ENCODE results near the gene SLC25A20.

Gene SLC25A20

DNA sequence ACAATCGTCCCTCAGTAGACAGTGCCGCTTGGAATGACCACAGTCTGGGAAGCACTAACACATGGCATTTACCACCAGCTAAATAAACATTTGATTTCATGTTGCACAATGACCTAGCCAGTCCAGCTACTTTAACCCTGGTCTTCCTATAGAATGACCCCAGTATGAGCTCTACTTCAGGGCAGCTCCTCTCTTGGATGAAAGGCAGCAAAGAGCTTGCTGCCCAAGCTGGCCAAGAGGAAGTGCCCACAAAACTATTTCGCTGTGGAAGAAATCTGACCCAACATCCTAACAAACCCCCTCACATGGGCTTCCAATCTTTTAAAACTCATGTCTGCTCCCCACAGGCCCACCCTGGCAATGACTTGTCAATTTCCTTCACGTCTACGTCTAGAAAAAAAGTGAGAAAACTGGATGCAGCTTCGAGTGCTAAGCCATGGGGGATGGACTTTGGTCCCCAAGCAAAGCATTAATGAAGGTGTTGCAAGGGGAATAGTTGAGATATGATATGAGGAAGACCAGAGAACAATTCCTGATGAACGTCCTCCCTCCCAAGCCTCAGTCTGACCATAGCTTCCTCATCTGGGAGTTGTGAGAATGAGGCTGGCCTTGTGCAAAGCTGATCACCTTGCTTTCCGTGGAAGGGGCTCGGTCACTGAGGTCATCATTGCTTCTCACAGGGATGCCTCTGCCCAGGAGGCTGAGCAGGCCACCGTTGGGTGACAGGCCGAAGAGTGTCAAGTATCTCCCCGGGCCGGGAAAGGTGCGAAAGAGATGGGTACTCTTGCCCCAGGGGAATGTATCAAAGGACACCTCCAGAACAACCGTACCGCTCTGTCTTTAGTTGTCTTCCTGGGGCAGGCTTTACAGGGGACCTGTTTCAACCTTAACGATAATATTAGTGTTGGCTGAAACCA, 964 bp downstream of the SLC25A20 start:
- no peak for DNase-seq

- no peak for DNase-seq
Measured at GRCh38 chr3:48896936-48897335, 1.7 kb downstream of the SLC25A20 start.

DNA sequence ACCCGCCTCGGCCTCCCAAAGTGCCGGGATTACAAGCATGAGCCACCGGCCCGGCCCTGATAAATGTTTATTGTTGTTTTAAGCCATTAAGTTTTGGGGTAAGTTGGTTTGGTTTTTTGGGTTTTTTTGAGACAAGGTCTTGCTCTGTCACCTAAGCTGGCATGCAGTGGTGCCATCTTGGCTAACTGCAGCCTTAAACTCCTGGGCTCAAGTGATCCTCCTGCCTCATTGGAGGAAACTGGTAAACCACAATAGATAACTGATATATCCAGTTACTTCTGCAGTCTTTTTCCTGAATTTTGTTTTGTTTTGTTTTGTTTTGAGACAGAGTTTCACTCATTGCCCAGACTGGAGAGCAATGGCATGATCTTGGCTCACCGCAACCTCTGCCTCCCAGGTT, 4.2 kb downstream of the SLC25A20 start:
- no peak for DNase-seq

GRCh38 chr3:48891606-48892005, 7.1 kb downstream of the SLC25A20 start:
- DNase-seq, result no peak

GRCh38 chr3:48885753-48886152, 12.9 kb downstream of the SLC25A20 start:
- no peak for DNase-seq

- no peak for DNase-seq
Measured at GRCh38 chr3:48881652-48882114, 17.0 kb downstream of the SLC25A20 start.

- no peak for DNase-seq
Measured at GRCh38 chr3:48881006-48881405, 17.7 kb downstream of the SLC25A20 start.

- no peak for DNase-seq
Measured at GRCh38 chr3:48879994-48880377, 18.7 kb downstream of the SLC25A20 start.

GRCh38 chr3:48879307-48879993, 19.2 kb downstream of the SLC25A20 start:
- DNase-seq, result no peak

- no peak for DNase-seq
Measured at GRCh38 chr3:48877671-48878070, 21.0 kb downstream of the SLC25A20 start.

DNA sequence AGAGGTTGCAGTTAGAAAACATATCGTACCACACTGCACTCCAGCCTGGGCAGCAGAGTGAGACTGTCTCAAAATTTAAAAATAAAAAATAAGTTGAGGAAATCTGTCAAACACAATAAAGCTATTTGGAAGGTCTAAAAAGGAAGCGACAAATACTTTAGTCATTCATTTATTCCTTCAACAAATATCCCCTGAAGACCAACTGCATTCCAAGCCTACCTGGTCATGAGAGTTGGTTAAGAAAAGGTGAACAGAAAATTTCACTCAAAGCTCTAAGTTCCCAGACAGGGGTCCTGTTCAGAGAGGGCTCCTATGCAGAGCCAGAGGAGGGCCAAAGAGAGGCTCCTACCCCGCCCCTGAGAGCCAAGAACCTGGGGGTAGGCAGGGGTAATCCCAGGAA, 35.6 kb downstream of the SLC25A20 start:
- DNase-seq, result no peak

GRCh38 chr3:48859206-48859605, 39.5 kb downstream of the SLC25A20 start:
- DNase-seq, result no peak

GRCh38 chr3:48858709-48859108, 40.0 kb downstream of the SLC25A20 start:
- DNase-seq, result no peak

DNA sequence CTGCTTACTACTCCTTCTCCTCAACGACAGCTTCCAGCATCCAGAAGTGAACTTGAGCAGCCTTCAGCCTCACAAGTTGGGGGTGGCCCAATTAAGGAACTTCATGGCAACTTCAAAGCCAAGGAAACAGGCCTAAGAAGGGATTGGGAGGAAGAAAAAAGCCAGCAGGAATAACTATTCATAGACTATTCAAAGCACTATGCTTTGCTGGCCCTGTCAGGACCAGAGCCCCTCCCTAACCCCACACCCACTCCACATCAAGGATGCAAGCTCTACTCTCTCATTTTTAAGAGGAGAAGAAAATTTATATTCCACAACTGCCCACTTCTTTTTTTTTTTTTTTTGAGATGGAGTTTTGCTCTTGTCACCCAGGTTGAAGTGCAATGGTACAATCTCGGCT, 41.0 kb downstream of the SLC25A20 start:
- no peak for DNase-seq

DNA sequence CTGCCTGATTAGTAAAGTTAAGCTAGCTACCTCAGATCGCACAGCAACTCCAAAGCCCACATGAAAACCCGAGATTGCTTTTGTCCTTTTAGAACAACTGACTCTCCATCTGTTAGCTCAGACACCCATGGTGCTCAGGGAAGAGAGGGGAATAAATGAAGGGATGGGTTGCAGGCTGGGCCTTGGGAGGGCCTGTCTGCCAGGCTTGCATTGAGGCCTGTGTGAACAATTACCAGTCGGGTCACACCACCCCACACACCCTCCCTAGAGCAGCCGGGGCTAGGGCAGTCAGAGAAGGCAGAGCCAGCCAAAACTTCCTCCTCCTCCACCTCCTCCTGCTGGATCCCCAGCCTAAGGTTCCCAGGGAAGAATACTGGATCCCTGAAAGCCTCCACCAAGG, 42.2 kb downstream of the SLC25A20 start:
- no peak for DNase-seq

DNA sequence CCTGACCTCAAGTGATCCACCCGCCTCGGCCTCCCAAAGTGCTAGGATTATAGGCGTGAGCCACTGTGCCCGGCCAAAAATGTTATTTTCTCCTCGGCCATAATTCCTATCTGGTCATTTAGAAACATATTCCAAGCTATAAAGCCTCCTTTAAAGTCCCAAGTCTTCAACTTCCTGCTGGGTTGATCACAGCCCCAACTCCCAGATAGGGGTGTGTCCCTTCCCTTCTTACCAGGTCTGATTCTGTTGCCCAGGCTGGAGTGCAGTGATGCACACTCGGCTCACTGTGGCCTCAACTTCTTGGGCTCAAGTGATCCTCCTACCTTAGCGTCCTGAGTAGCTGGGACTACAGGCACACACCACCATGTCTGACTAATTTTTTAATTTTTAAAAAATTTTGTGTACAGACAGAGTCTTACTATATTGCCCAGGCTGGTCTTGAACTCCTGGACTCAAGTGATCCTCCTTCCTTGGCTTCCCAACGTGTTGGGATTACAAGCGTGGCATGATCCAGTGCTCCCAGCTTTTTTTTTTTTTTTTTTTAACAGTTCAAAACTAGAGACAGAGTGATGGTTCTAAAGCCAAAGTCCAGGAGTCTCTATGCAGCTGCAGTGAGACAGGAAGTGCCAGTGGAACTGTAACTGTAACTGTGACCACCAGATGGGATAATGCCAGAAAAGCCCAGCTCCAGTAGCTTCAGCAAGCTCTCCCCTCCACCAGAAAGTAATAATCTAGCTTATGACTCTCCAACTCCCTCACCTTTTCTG, 42.8 kb downstream of the SLC25A20 start:
- no peak for DNase-seq

DNA sequence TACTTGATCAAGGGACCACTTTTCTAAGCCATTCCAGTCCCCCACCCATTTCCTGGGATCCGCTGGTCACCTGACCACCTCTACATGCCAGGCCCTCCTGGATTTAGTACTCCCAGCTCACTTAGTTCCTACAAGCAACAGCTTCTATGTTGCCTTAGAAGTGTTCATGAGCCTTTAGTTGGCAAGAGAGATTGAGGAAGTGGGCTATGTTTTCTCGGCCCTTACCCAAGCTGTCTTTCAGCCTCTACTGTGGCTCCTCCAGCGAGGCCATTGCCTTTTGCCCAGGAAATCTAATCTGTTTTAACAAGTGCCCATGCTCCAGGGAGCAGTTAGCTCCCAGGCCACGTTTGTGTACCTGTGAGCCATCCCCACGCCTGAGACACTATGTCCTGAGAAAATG, 46.5 kb downstream of the SLC25A20 start:
- no peak for DNase-seq

GRCh38 chr3:48851407-48851806, 47.3 kb downstream of the SLC25A20 start:
- DNase-seq, result no peak

DNA sequence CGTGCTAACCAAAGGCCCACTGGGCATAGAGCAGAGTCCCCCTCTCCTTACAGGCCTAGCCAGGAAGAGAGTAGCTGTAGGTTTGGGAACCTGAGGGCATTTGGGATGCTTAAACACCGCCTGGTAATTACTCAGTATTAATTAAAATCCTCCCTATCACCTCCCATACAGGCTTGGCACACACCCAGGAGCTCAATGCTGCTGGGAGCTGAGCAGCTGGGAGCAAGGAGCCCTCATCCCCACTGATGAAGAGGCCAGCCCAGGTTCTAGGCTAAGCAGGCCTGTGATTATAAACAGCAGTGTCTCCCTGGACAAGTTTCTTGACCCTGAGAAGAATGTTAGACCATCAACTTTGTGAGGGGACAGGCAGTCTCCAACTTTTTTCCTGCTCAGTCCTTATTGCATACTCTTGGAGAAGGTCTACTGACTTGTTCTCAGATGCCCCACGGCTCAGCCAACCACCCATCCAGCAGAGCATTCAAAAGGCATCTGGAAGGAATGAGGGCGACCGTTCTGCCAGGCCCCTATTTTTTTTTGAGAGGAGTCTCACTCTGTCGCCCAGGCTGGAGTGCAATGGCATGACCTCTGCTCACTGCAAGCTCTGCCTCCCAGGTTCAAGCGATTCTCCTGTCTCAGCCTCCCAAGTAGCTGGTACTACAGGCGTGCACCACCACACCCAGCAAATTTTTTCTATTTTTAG, 49.7 kb downstream of the SLC25A20 start:
- DNase-seq, result no peak

GRCh38 chr3:48847504-48848423, 50.9 kb downstream of the SLC25A20 start, which contains the start of gene PRKAR2A:
Gene PRKAR2A, minus strand, starts transcription at chr3:48847874. Its CDS starts 278 bp downstream, at chr3:48847596.
- DNase-seq, result peak; percentile 85

GRCh38 chr3:48847053-48847503, 51.6 kb downstream of the SLC25A20 start:
- DNase-seq, result peak; percentile 51
